Gastrocnemius medialis (tissue), 4 donors: Measurements from ENCODE around the gene GIGYF2.
"Not testable (repeated sequence)": the region's sequence is repeated elsewhere in the genome, so short reads cannot be mapped to it uniquely, and the experiment has no call there.

Source experiments
- POLR2A ChIP-seq, 2 donors: fragments of 450-650 bp; IDR thresholded peaks; one replicate each; pipeline ENCODE4 v1.6.1; 2017; ENCODE audit warnings: antibody characterized with exemption in 2 of 2, mild to moderate bottlenecking in 2 of 2, moderate library complexity in 2 of 2
- TF ChIP-seq, protein P1 (sequence below), 5 experiments: fragments of 450-650 bp in 3 of 5; fragments of 200-600 bp in 2 of 5; sonication (generic) in 2 of 5; IDR thresholded peaks in 4 of 5; conservative IDR thresholded peaks in 1 of 5; 1 replicate in 4 of 5; 2 replicates in 1 of 5; pipeline ENCODE4 v1.5.1; 2016 to 2019; ENCODE audit warnings: antibody characterized with exemption in 5 of 5, mild to moderate bottlenecking in 3 of 5, moderate library complexity in 3 of 5

GRCh38 chr2:232685391-232685790, 11.7 kb upstream of the GIGYF2 start:
- TF ChIP-seq, protein P1, sequence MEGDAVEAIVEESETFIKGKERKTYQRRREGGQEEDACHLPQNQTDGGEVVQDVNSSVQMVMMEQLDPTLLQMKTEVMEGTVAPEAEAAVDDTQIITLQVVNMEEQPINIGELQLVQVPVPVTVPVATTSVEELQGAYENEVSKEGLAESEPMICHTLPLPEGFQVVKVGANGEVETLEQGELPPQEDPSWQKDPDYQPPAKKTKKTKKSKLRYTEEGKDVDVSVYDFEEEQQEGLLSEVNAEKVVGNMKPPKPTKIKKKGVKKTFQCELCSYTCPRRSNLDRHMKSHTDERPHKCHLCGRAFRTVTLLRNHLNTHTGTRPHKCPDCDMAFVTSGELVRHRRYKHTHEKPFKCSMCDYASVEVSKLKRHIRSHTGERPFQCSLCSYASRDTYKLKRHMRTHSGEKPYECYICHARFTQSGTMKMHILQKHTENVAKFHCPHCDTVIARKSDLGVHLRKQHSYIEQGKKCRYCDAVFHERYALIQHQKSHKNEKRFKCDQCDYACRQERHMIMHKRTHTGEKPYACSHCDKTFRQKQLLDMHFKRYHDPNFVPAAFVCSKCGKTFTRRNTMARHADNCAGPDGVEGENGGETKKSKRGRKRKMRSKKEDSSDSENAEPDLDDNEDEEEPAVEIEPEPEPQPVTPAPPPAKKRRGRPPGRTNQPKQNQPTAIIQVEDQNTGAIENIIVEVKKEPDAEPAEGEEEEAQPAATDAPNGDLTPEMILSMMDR (IDR thresholded peaks at IDR 0.05 in 4 of 5, conservative IDR thresholded peaks at IDR 0.05 in 1 of 5) = not testable (repeated sequence)
- not testable (repeated sequence) for TF ChIP-seq POLR2A (IDR thresholded peaks at IDR 0.05)
